NOMO-1 treated with dmso at 0.1 percent for 144 hours (cell line): Measurements from ENCODE around the gene GDPD4.
A peak's percentile ranks its signal among the peaks of the same experiment; 100 is the strongest.

Experiments
- DNase-seq: peaks from one replicate; lab custom pipeline; 2025; ENCODE audit not compliant: unreplicated experiment; lab: John Stamatoyannopoulos, UW

GDPD4 gene

DNA sequence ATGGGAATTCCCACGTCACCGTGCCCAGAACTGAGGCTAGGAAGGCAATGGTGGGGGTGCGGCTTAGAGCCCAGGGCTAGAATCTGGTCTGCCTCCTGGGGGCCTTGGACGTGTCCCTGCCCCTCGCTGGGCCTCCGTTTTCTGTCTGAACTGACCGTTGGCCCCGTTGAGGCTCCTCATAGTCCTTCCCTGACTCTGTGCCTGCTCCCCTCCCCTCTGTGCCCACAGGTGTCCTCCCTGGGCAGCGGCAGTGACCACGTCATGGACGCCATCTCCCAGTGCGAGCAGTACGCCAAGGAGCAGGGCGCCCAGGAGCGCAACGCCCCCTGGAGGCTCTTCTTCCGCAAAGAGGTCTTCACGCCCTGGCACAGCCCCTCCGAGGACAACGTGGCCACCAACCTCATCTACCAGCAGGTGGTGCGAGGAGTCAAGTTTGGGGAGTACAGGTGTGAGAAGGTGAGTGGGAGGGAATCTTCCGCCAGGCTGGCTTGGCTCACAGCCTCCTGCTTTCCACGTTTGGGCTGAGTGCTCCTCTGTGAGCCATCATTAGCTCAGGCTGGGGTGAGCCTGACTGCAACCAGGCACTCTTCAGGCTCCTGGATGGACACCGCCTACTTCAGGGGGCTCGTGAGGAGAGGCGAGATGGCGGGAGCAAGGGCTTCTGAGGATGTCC lies 109.5 kb downstream of the GDPD4 start:
- DNase-seq, result peak; percentile 16

DNA sequence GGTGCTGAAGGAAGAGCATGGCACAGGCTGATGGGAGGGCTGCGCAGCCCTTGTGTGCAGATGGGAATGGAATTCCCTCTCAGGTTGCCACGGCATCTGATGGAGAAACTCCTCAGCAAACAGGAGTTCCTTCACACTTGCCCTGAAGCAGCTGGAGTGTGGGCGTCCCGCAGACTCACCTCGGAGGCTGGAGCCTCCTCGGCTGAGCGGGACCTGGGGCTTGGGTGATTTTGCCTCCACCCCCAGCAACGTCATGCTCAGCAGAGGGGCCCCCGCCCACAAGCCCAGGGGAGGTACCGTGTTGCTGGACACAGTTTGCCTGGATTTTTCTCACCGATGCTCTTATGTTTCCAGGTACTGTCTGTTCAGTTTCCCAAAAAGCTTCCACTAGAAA lies 110.1 kb downstream of the GDPD4 start:
- no peak for DNase-seq

DNA sequence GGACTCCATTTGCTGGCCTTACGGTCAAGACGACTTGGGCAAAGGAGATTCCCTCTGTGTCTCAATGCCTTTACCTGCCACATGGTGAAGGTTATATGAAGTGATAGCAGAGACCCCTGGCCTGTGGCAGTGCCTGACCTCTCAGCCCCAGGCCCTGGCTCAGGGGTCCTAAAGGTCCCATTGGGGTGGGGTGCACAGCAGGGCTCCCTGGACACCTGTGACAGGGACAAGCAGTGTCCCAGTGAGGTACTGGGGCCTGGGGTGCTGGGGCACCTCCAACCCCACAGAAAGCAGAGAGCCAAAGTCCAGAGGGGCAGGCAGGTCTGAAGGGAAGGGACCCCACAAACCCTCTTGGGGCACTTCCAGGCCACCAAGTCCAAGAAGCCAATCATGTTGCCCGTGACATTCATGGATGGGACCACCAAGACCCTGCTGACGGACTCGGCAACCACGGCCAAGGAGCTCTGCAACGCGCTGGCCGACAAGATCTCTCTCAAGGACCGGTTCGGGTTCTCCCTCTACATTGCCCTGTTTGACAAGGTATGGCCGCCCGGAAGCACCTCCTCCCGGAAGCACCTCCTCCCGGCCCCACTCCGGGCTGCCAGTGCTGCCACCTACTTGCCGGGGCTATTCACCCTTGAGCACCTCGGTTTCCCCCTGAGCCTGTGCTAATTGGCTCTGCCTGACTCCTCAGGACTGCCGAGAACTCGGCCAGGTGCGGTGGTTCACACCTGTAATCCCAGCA lies 111.0 kb downstream of the GDPD4 start:
- DNase-seq, result no peak

DNA sequence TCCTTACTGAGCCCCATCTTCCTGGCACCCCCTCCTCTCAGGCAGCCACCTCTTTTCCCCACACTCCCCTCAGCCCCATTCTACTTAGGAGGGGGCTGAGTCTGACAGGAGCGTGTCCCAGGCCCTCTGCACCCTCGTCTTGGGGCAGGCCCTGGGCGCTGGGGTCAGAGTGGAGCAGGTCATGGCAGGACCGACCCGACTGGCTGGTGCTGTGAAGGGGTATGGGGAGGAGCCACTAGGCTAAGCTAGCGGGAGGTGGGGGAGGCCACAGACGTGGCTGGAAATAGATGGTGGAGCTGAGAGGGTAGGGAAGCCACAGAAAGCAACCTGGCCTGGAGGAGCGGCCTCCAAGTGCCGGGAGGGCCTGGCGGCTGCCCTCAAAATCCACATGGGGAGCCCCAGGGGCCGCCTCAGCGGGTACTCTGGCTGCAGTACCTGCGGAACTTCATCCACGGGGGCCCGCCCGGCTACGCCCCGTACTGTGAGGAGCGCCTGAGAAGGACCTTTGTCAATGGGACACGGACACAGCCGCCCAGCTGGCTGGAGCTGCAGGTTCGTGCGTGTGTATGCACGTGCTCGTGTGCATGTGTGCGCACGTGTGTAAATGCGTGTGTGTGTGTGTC lies 111.8 kb downstream of the GDPD4 start:
- no peak for DNase-seq

DNA sequence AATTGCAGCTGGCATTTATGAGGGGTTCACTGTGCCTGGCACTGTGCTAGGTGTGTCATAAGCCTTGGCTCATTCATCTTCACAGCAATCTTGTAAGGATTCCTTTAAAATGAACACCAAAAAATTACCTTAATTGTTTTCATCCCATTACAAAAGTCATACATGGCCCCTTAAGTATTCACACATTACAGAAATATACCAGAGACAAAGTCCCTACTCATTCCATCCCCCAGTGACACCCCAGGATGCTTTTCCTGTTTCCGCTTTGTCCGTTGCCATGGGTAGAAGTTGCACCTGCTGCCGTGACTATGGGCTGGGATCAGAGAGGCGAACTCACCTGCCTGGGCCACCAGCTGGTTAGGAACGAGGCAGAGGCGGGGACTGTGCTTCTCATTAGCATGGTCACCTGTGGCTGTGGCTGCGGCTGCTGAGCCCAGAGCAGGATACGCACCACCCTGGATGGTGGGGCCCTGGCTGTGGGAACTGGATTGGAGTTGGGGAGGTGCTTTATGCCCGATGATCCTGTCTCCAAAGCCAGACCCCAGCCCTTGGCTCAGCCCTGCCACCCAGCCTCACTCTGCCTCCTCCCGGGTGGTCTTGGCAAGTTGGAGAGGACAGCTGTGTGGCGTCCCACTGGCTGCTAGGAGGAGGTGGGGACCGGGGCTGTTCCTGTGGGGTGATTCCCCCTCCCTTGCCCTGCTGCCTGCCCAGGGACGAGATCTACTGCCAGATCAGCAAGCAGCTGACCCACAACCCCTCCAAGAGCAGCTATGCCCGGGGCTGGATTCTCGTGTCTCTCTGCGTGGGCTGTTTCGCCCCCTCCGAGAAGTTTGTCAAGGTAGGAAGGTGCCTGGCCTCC lies 112.6 kb downstream of the GDPD4 start:
- DNase-seq, result no peak

DNA sequence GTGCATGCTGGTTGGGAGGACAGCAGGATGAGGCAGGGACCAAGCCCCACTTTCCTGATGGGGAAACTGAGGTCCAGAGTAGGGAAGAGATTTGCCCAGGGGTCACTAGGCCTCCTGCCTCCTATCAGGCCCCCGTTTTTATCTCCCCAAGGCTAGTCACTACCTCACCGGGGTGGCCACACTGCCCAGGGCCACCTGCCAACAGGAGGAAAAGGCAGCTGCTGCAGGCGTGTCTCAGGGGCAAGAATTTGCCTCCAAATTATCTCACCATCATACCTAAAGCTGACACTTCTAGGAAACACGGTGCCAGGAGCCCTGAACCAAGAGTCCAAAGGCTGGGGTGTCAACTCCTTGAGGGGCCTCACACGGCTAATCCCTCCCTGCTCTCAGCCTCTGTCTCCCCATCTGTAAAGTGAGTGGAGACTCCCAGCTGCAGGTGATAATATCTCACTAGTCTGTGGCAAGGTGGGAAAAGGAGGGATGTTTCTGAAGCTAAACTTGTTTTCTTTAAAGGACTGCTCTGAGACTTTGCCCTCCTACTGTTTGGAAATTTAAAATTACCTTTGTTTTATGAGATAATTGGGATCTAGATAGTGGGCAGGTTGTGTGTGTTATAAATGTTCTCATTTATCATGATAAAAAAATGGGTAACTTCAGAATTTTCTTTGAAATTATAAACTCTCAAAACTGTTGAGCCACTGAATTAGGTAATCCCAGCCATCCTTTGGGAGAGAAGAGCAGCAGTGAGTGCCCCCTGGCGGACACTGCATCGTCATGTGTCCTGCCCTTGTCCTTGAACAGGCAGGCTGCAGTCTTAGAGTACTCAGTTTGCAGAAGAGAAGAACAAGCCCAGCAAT lies 113.5 kb downstream of the GDPD4 start:
- no peak for DNase-seq

DNA sequence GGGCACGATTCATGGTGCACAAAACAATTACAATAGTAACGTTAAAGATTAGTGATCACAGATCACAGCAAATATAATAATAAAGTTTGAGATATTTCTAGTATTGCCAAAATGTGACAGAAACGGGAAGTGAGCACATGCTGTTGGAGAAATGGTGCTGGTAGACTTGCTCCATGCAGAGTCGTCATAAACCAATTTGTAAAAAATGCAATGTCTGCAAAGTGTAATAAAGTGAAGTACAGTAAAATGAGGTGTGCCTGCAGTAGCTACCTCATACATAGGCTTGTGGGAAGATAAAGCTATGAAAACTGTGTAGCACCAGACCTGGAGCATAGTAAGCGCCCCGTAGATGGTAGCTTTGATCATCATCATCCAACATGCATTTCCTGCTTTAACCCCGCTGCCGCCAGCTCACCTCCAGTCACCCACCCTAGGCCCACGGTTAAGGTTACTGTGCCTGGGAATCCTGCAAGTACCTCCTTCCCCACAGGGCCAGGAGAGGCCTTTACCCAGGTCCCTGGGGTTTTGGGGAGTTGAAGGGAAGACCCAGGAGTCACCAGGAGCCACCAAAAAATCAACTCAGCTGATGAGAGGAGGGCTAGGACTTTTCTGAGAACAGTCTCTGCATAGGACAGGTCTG lies 114.3 kb downstream of the GDPD4 start:
- DNase-seq, result peak; percentile 15

DNA sequence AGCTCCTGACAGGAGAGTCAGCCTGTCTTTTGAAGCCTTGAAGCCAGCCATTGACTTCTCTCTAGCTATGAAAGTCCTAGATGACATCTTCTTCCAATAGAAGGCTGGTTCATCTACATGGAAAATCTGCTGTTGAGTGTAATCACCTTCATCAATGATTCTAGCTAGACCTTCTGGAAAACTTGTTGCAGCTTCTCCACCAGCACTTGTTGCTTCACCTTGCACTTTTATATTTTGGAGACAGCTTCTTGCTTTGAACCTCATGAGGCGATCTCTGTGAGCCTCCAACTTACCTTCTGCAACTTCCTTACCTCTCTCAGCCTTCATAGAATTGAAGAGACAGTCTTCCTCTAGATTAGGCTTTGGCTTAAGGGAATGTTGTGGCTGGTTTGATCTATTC lies 115.2 kb downstream of the GDPD4 start:
- no peak for DNase-seq

DNA sequence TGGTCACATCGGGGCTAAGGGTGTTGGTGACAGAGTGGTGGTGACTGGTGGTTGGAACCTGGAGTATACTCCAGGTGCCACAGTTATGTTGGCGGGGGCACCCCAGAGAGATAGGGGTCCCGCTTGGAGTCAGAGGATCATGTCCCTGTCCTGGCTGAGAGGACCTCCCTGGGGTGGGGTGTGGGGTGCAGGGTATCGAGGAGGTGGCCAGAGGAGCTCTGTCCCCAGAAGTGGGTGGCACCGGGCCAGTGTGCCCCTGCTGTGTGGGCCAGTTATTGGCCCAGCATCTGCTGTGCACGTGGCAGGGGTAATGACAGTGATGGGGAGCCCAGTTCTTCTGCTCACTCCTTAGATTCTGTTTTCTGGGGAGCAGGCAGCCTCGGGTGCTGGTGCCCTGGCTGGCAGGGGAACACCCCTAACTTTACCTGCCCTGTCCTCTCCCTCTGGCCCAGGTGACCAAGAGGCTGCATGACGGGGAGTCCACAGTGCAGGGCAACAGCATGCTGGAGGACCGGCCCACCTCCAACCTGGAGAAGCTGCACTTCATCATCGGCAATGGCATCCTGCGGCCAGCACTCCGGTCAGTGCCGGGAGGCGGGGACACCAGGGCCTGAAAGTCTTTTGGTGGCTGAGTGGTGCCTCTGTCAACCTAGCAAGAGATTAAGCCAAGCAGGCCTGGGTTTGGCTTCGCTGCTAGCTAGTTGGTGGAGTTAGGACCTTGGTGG lies 117.2 kb downstream of the GDPD4 start:
- DNase-seq, result no peak

DNA sequence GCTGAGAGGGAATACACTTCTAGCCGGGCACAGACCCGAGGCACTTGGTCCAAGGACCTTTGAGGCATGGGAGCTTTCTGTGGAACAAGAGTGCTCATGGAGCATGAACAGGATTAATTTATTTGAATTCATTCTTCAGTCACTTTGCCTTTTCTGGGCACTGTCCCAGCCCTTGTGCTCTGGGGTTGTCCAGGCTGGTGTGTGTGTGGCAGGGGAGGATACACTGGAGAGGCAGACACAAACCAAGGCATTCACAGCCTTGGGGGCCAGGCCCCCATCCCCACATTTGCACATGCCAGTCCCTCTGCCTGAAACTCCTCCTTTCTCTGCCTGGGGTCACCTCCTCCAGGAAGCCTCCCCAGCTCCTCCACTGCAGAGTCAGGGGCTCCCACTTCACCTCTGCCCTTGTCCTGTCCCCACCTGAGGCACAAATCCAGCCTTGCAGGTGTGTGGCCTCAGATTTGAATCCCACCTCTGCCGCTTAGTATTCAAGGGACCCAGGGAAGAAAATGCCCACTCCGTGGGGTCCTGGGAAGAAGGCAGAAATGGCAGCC lies 118.0 kb downstream of the GDPD4 start:
- DNase-seq, result no peak

DNA sequence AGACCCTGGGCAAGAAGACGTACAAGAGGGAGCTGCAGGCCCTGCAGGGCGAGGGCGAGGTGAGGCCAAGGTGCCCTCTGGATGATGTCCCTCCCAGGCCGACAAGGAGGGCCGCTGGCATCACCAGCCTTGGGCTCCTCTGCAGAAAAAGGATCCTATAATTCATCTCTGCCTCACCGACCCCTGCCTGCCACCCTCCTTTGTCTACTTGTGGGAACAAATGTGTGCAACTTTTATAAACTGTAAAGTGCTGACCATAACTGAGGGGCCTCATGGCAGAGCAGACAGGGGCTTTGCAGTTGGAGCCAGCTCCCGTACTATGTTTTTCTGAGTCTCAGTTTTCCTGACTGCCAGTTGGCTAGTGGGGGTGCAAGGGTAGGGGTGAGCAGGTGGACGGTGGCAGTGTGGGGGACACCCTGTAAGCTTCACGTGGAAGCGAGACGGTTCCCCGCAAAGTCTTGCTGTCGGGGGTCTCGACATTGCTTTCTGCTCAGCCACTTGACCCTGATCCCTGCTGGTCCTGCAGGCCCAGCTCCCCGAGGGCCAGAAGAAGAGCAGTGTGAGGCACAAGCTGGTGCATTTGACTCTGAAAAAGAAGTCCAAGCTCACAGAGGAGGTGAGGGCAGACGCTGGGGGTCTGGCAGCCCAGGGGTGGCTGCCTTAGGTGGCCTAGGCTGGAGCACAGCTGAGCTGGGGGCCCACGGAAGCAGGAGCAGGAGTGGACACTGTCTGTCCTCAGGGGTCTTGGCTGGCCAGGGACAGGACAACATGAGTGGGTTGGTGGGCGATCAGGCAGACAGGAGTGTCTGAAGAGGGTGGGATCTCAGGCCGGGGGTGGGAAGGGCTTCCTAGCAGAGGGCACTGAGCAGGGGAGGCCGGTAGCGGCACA lies 118.7 kb downstream of the GDPD4 start:
- no peak for DNase-seq

DNA sequence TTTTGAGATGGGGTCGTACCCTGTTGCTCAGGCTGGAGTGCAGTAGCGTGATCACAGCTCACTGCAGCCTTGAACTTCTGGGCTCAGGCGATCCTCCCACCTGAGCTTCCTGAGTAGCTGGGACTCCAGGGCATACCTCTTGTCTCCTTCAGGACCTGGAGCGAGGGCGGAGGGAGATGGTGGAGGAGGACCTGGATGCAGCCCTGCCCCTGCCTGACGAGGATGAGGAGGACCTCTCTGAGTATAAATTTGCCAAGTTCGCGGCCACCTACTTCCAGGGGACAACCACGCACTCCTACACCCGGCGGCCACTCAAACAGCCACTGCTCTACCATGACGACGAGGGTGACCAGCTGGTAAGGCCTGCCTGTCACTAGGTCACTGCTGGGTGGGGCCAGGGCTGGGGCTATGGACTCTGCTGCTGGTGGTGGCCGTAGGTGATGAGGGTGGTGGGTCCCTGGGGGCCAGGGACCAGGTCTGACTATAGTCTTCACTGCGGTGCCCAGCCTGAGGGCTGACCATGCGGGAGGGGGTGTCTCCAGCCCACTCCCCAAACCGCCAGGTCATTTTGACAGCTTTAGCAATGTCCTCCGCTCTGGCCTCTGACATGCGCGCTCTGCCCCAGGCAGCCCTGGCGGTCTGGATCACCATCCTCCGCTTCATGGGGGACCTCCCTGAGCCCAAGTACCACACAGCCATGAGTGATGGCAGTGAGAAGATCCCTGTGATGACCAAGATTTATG lies 119.5 kb downstream of the GDPD4 start:
- no peak for DNase-seq

DNA sequence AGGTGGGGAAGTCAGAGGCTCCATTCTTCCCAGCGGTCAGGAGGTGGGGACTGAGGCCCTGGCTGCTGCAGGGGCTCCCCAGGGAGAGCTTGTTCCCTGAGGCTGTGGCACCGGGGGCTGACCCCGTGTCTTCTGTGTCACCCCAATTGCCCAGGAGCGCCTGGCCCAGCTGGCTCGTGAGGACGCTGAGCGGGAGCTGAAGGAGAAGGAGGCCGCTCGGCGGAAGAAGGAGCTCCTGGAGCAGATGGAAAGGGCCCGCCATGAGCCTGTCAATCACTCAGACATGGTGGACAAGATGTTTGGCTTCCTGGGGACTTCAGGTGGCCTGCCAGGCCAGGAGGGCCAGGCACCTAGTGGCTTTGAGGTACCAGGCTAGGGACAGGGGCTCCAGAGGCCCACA lies 120.3 kb downstream of the GDPD4 start:
- no peak for DNase-seq

DNA sequence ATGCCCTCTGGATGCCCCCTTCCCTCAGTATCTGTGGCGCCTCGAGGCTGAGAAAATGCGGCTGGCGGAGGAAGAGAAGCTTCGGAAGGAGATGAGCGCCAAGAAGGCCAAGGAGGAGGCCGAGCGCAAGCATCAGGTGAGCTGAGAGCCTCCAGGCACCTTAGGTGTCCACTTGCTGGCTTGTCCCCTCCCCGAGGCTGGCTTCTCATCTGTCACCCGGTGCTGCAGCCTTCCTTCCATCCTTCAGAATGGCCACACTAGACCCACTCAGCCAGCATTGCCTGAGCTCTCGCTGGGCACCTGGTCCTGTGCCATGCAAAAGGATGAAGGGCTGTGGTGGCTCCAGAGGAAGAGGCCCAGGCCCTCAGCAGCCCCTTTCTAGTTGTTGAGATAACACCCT lies 121.1 kb downstream of the GDPD4 start:
- no peak for DNase-seq

DNA sequence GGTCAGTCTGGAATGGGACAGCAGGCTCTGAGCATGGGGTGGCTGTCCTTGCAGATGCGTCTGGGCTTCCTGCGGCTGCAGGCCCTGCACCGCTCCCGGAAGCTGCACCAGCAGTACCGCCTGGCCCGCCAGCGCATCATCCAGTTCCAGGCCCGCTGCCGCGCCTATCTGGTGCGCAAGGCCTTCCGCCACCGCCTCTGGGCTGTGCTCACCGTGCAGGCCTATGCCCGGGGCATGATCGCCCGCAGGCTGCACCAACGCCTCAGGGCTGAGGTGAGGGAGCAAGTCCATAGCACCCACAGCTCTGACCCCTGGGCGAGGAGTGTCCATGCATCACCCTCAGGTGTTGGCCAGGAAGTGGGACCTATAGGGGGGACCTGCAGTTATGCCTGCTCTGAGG lies 121.8 kb downstream of the GDPD4 start:
- no peak for DNase-seq

DNA sequence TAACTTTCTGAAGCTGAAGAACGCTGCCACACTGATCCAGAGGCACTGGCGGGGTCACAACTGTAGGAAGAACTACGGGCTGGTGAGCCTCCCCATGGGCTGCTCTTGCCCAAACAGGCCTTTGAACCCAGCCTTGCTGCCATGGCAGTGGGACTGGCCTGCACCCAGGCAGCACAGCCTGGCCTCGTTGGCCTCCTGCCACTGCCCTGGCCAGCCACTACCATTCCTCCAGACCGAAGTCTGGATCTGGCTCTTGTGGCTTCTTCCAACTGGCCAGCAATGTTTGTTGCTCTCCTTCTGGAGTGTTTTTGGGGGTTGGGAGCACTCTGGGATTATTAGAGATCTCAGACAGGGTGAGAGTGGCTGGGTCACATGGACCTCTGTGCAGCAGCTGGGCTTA lies 122.4 kb downstream of the GDPD4 start:
- no peak for DNase-seq

DNA sequence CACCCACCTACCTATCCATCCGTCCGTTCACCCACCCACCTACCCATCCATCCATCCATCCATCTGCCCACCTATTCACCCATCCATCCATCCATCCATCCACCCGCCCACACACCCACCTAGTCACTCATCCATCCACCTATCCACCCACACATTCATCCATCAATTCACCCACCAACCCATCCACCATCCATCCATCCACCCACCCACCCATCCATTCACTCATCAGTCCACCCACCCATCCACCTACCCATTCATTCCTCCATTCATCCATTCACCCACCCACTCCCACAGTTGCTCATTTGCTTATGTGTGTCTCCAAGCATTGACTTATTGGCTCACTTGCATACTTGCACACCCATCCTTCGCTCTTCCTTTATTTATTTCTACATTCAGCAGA lies 123.3 kb downstream of the GDPD4 start:
- DNase-seq, result no peak
